C1 segment of cervical spinal cord (tissue), 14 donors: Measurements from ENCODE around the gene ETV3L.

Experiments
- DNase-seq, 14 donors: peaks; one replicate each; lab custom pipeline; 2025; lab: John Stamatoyannopoulos, UW

ETV3L gene

GRCh38 chr1:157099633-157100009, at the start of gene ETV3L:
Gene ETV3L (minus strand): TSS chr1:157099808. CDS start chr1:157099523, 285 bp downstream.
- DNase-seq = peak in 3 of 14 donors; percentile 9 to 15 (median 13)

GRCh38 chr1:157147906-157148700, 48.5 kb upstream of the ETV3L start:
- no peak for DNase-seq

GRCh38 chr1:157147037-157147436, 47.4 kb upstream of the ETV3L start:
- no peak for DNase-seq

DNA sequence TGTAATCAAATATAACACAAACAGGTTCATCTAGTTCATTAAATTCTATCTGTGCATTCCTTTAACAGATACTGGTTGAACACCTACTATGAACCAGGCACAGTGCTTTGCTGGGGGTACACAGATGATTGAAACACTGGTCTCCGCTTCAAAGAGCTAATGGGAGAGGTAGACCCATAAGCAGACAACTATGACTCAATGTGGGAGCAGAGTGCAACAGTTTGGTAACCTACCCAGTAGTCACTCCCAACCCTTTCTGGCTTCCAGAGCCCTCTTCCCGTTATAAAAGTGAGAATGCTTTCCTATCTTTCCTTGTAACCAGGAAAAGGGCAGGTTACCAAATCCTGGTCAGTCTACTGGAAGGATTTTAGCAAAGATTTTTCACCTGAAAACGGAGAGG, 46.6 kb upstream of the ETV3L start:
- DNase-seq = no peak

DNA sequence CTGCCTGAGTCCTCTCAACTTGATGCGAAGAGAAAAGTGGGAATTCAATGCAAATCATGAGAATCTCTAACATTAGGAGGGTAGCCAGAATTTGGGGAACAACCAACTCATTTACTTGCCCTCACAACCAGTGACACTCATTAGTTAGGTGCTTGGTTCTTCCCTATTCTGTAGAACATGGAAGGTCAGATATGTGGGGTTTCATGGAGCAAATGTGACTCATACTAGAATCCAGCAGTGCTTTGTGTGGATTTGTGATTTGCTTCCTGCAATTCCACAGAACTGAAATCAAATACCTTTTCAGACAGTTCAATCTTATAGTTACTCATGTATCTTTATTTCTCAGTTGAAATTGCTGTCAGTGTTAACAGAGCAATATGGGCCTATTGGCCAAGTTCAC, 45.5 kb upstream of the ETV3L start:
- no peak for DNase-seq

DNA sequence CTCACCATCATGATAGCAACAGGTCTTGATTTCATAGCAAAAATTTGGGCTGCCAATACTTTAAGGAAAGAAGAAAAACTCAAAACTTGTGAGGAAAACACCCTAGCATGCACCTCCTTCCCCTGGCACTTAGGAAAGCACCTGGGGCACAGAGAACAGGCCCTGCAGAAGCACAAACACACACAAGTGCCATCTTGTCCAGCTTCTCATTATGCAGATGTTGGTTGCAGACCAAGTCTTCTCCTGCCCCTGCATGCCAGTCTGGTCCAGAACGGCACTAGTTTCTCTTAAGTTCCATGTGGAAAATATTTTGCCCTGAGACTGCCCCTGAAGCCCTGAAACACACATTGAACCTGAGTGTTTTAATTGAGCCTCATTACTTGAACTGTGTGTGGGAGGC, 44.9 kb upstream of the ETV3L start:
- no peak for DNase-seq

- no peak for DNase-seq
Observed at GRCh38 chr1:157142765-157143423, 43.3 kb upstream of the ETV3L start.

- DNase-seq = no peak
Observed at GRCh38 chr1:157142201-157142600, 42.6 kb upstream of the ETV3L start.

- no peak for DNase-seq
Observed at GRCh38 chr1:157141212-157141855, 41.7 kb upstream of the ETV3L start.

GRCh38 chr1:157140063-157140588, 40.5 kb upstream of the ETV3L start:
- DNase-seq = no peak

DNA sequence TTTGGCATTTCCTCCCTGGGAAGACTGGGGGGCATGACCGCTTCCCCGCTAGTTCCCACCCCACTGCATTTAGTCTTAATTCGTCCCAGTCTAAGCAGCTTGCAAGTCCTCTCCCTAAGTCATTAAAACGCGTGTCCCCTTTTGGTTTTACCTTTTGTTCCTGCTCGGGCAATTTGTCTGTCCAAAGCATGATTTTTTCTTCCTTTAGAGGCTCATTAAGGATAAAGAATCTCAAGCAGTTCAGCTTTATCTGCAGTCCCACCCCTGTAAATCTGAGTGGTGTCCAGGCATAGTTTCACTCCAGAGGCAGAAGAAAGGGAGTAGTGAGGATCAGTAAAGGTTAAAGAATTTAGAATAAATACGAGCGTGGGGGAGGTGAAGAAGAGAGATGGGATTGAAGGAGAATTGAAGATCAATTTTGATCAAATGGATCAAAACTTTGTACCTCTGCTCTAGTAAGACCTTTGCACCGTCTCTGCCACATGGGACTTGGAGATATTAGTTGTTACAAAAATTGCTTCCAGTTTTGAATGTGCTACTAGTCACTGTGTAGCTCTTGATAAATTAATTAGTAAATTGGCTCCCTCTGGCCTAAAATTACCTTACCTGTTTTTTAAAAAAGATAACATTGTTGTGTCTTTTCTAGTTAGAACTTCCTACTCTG, 39.6 kb upstream of the ETV3L start:
- DNase-seq = no peak

- peak; percentile 27 to 92 (median 82) for DNase-seq
Observed at GRCh38 chr1:157138220-157139051, 38.8 kb upstream of the ETV3L start, which contains the start of gene ETV3. Gene ETV3 (minus strand): TSS chr1:157138395. CDS start chr1:157136352, 2,043 bp downstream.

GRCh38 chr1:157137408-157138219, 38.0 kb upstream of the ETV3L start:
- DNase-seq = peak in 2 of 14 donors; percentile 47 to 66

- DNase-seq = no peak
Observed at GRCh38 chr1:157137046-157137407, 37.4 kb upstream of the ETV3L start.

DNA sequence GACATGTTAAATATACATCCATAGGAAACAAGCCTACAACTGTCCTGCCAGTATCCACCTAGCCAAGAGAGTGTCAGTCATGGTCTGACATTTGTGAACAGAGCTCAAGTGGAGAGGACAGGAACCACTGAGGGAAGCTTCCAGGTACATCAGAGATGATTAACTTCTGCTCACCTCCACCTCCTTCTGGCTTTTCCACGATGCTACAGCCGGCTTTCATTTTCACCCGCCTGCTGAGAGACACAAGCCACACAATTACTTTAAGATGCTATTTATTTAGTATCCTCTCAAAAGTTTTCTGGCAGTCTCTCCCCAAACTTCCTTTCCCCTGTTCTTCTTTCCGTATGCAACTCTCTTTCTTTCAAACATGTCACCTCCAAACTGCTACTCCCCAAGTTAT, 36.5 kb upstream of the ETV3L start:
- DNase-seq = no peak

DNA sequence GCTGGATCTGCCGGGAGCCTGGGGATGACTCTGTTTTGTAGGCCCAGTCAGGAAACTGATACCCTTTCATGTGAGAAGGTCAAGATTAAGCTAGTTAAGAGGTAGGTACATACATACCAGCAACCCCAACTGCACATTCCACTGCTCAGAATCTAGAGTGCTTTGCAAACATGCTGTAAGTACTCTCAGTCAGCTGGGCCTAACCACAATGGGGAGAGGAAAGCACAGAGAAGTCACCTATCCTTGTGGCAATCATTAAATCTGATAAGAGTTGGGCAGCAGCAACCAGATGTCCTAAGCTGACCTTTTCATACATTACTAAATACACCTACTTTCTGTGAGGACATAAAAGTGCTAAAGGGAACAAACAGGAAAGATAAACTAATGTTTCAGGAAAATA, 36.0 kb upstream of the ETV3L start:
- no peak for DNase-seq

DNA sequence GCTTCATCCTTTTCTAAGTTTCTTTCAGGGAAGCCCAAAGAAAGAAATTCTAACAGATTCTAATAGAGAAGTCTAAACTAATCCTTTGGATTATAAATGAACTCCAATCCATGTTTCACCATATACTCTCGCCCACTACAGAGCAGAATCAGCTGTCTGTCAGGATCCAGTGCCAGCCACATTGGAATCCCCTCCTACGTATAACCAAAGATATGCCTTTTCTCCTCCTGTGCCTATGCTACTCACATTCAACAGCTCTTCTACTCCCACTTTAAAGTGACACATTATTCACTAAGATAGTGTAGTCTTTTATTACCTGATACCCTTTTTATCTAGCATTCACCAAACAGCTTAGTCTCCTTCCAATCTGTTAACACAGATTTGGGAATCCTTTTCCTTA, 35.5 kb upstream of the ETV3L start:
- no peak for DNase-seq

GRCh38 chr1:157134442-157134841, 34.8 kb upstream of the ETV3L start:
- DNase-seq = no peak

GRCh38 chr1:157133426-157133825, 33.8 kb upstream of the ETV3L start:
- no peak for DNase-seq

DNA sequence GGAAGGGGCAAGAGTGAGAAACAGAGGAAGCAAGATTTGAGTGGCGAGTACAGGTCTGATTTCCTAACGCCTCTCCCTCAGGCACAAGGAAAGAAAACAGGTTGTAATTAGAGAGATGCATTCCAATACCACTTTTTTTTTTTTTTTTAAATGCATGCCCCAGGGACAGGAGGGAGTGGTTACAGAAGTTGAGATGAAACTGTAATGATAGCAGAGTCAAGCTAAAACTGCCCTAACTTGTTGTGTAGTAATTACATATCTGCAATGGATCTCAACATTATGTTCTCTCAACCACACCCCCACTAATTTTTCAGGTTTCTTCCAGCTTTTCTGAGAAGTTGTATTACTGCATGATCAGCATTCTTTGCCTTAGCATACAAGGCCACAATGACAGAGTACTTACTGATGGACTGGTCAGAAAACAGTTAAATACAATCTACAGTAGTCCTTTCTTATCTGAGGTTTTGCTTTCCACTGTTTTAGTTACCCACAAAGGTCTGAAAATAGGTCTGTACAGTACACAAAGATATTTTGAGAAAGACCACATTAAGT, 33.1 kb upstream of the ETV3L start:
- DNase-seq = no peak
